Choroid plexus epithelial cell (primary cell): ENCODE data around the gene SLC6A3.
A peak's percentile ranks its signal among the peaks of the same experiment; 100 is the strongest.

Experiments used
- DNase-seq: peaks from one replicate; pipeline ENCODE4 v3.0.0-alpha.2; 2010; ENCODE audit warnings: low read depth
- H3K4me3 ChIP-seq: 2 replicates; pipeline ENCODE4 v1.5.1; 2011; ENCODE audit warnings: low read depth, mild to moderate bottlenecking, control low read depth, low read length, moderate library complexity
- CTCF ChIP-seq: conservative IDR thresholded peaks from 2 replicates; pipeline ENCODE4 v1.5.1; 2011; ENCODE audit warnings: low read depth, mild to moderate bottlenecking, control low read depth, inconsistent platforms, low read length, moderate library complexity

The SLC6A3 gene

DNA sequence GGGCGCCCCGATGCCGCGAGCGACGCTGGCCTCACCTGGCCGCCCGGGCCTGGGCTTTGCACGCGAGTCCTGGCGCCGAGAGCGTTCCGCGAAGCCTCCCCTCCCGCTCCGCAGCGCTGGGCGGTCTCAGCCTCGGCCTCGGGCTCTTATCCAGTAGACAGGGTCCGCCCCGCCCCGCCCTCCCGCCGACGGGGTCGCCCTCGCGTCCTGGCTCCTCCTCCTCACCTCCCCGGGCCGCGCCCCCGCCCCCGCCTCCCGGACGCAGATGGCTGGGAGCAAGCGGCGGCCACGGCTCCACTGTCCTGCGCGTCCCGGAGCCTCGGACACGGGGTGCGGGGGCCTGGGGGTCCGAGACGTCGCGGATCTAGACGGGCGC lies at the start of gene SLC6A3:
SLC6A3 (minus strand) TSS at position 128 of the 376 bp plus-strand sequence. CDS start 2,243 bp downstream, outside the sequence.
- DNase-seq, result peak; percentile 9
- no peak within 1 kb of the TSS for H3K4me3 ChIP-seq

GRCh38 chr5:1493941-1494340 lies 48.7 kb upstream of the SLC6A3 start:
- no peak for DNase-seq
- no peak for TF ChIP-seq CTCF

More for the DNA sequence above, at the start of gene SLC6A3:
- no peak for TF ChIP-seq CTCF

DNA sequence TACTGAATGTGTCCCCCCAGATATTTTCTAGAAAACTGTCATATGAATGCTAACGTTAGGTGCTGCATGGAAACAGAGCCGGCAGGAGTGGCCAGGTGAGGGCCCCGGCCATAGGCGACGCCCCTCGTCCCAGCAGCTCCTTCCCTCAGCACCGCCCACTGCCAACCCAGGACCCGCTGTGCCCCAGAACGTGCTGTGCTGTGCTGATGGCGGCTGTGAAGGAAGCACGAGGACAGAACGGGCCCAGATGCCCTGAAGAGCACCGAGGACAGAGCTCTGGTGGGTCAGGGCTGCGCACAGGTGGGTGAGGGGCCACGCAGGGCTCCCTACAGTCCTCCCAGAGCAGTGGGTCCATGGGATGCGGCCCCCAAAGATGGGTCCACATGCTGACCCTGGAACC lies 48.2 kb upstream of the SLC6A3 start:
- H3K4me3 ChIP-seq, result no peak overlapping the region
- no peak for DNase-seq
- no peak for TF ChIP-seq CTCF

More at GRCh38 chr5:1493941-1494340, 48.7 kb upstream of the SLC6A3 start:
- H3K4me3 ChIP-seq, result no peak overlapping the region

DNA sequence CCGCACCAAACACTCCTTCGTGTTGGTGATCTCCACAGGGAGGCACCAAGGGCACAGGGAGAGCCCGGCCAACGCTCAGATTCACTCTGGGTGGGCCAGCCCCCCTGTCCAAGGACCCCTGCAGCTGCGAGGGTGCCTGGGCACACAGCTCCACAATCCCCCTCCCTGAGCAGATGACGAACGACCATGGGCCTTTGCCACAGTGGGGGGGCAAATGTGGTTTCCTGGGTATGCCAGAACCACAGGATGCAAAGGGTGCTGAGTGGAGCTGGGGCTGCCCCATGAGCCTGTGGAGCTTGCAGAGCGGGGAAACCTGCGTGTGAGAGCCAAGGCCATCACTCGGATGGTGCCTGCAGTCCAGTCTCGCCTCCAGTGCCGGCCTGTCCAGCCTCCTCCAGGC lies 47.5 kb upstream of the SLC6A3 start:
- TF ChIP-seq CTCF, result no peak
- DNase-seq, result peak; percentile 27
- no peak overlapping the region for H3K4me3 ChIP-seq

GRCh38 chr5:1490376-1490775 lies 45.1 kb upstream of the SLC6A3 start:
- DNase-seq, result no peak
- no peak for TF ChIP-seq CTCF
- H3K4me3 ChIP-seq, result no peak overlapping the region

DNA sequence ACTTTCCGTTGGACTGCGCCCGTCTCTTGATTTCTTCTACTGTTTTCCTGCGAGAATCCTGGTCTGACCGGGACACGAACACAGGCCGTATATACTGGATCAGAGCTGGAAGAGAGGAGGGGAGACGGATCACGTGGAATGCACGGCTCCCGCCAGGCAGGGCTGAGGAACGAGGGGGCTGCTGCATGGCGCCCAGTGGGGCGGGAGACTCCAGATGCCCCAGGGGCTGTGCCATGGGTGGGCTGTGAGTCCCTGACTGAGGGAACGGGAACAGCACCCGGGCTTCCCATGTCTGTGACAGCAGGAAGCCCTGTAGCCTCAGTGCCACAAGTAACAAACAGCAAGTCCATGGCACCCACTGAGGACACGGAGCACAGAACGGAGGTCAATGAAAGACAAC lies 44.5 kb upstream of the SLC6A3 start:
- TF ChIP-seq CTCF, result no peak
- no peak for DNase-seq
- H3K4me3 ChIP-seq, result no peak overlapping the region

DNA sequence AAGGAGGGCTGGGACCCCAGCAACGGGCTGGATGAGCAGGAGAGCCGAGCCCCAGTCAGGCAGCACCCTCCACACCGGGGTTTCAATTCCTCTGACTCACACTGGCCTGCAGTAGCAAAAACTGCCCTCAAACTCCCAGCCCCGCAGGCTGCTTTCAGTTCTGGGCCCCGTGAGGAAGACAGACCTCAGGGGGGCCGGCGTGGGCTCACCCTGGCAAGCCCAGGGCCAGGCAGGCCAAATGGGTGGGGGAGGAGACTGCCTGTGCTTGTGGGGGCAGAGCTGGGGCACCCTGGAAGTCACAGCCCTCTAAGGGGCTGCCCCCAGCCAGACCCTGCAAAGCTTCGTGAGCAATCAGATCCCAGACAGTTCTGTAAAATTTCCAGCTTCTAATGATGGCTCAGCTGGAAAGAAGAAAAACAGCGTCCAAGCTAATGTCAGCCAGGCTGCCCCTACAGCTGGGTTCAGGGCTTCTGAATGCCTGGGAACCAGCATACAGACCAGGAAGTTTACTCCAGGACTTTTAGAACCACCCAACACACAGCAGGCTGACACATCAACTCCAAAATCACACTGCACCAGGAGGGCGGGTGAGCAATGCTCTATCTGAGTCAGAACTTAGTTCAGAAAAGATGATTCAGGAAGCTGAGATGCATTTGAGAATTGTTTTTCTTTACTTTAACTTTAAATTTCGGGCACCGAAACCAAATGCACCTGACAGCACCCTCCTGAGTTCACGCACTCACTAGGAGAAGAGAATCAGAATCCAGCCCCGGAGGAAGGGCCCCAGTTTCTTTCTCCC lies 43.8 kb upstream of the SLC6A3 start:
- H3K4me3 ChIP-seq, result peak overlapping the region; percentile 14
- no peak for TF ChIP-seq CTCF
- peak; percentile 87 for DNase-seq
